ENCODE results near the gene ETDA. TPM values are rescaled to one million over a fixed set of nuclear protein-coding genes. Genes with fewer than 3 reads are reported as not detected.
"Not testable (repeated sequence)": the region's sequence is repeated elsewhere in the genome, so short reads cannot be mapped to it uniquely, and the experiment has no call there.

The ETDA gene
- not detected for polyA plus RNA-seq (2013)

DNA sequence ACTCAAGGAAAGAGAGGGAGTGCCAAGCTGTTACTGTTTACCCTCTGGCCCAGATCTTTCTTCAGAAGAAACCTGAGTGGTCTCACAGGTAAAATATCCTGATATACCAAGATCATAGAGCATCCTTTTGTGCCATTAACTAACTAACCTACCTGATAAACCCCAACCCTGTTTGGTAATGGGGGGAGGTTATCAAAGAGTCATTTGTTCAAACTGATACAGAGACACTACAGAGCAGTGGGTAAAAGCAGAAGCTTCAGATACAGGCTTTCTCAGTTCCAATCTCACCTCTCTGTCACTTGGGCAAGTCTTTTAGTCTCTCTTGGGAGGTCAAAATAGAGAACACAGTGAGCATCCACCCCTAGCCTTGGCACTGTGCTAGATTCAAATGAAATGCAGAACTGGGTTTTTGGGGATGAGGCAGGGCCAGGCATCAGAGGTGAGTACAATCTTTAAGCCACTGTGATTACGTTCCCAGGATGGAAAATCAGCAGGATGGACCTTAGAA is at the start of gene ETDA:
Gene ETDA, plus strand, starts transcription at position 51 of the 508 bp plus-strand sequence. CDS start 1,216 bp downstream, outside the sequence.
- WGBS (ENCODE audit: insufficient coverage) = no CpG with 5 or more reads among the region's 1 CpG
- DNase-seq; CTCF ChIA-PET; H3K4me1 ChIP-seq (ENCODE audit: control extremely low read depth in 1 of 4, control insufficient read depth in 4 of 4, insufficient read depth in 4 of 4, low read length in 3 of 4); H3K9me3 ChIP-seq (ENCODE audit: control extremely low read depth in 1 of 5, control insufficient read depth in 4 of 5, insufficient read depth in 2 of 5, low read depth in 1 of 5, low read length in 4 of 5); H3K27ac ChIP-seq (ENCODE audit: insufficient read depth in 1 of 2, low read depth in 1 of 2, low read length in 2 of 2, poor library complexity in 1 of 2, severe bottlenecking in 2 of 2); H3K4me3 ChIP-seq (ENCODE audit: control insufficient read depth in 1 of 7, extremely low read depth in 1 of 7, insufficient read depth in 4 of 7, low read depth in 2 of 7, low read length in 6 of 7); POLR2A ChIA-PET; H3K27me3 ChIP-seq (replicated peaks in 2 of 5; ENCODE audit: control insufficient read depth in 4 of 5, insufficient read depth in 5 of 5, low read length in 4 of 5); H3K36me3 ChIP-seq (ENCODE audit: control insufficient read depth in 4 of 4, insufficient read depth in 4 of 4, low read length in 3 of 4): not testable (repeated sequence)

GRCh38 chrX:135206427-135206826 is 45.4 kb upstream of the ETDA start:
- H3K9me3 ChIP-seq (ENCODE audit: control extremely low read depth in 1 of 5, control insufficient read depth in 4 of 5, insufficient read depth in 2 of 5, low read depth in 1 of 5, low read length in 4 of 5); H3K36me3 ChIP-seq (ENCODE audit: control insufficient read depth in 4 of 4, insufficient read depth in 4 of 4, low read length in 3 of 4); H3K4me3 ChIP-seq (ENCODE audit: control insufficient read depth in 1 of 7, extremely low read depth in 1 of 7, insufficient read depth in 4 of 7, low read depth in 2 of 7, low read length in 6 of 7); POLR2A ChIA-PET; H3K27ac ChIP-seq (ENCODE audit: insufficient read depth in 1 of 2, low read depth in 1 of 2, low read length in 2 of 2, poor library complexity in 1 of 2, severe bottlenecking in 2 of 2); DNase-seq; H3K27me3 ChIP-seq (replicated peaks in 2 of 5; ENCODE audit: control insufficient read depth in 4 of 5, insufficient read depth in 5 of 5, low read length in 4 of 5); H3K4me1 ChIP-seq (ENCODE audit: control extremely low read depth in 1 of 4, control insufficient read depth in 4 of 4, insufficient read depth in 4 of 4, low read length in 3 of 4); CTCF ChIA-PET: not testable (repeated sequence)
- WGBS (ENCODE audit: insufficient coverage) = 41% methylated on average over 10 of the region's 11 CpGs

- ChIA-PET POLR2A (no interaction called here), CTCF (no interaction called here)
- WGBS (ENCODE audit: insufficient coverage) = 90% methylated on average over 7 of the region's 8 CpGs
- no peak for DNase-seq
- peaks cover 0 to 4% (median 0%) of the 10 kb centered on the region in 5 experiments for H3K27me3 ChIP-seq (replicated peaks in 2 of 5; ENCODE audit: control insufficient read depth in 4 of 5, insufficient read depth in 5 of 5, low read length in 4 of 5)
- H3K4me1 ChIP-seq (ENCODE audit: control extremely low read depth in 1 of 4, control insufficient read depth in 4 of 4, insufficient read depth in 4 of 4, low read length in 3 of 4) = no peaks in the 10 kb centered on the region
- no peak overlapping the region for H3K27ac ChIP-seq (ENCODE audit: insufficient read depth in 1 of 2, low read depth in 1 of 2, low read length in 2 of 2, poor library complexity in 1 of 2, severe bottlenecking in 2 of 2)
- H3K9me3 ChIP-seq (ENCODE audit: control extremely low read depth in 1 of 5, control insufficient read depth in 4 of 5, insufficient read depth in 2 of 5, low read depth in 1 of 5, low read length in 4 of 5) = no peaks in the 10 kb centered on the region
- no peaks in the 10 kb centered on the region for H3K36me3 ChIP-seq (ENCODE audit: control insufficient read depth in 4 of 4, insufficient read depth in 4 of 4, low read length in 3 of 4)
- H3K4me3 ChIP-seq (ENCODE audit: control insufficient read depth in 1 of 7, extremely low read depth in 1 of 7, insufficient read depth in 4 of 7, low read depth in 2 of 7, low read length in 6 of 7) = no peak overlapping the region
Measured at GRCh38 chrX:135213200-135213844, 38.5 kb upstream of the ETDA start.

GRCh38 chrX:135245989-135246388 is 5.9 kb upstream of the ETDA start:
- POLR2A ChIA-PET; H3K27ac ChIP-seq (ENCODE audit: insufficient read depth in 1 of 2, low read depth in 1 of 2, low read length in 2 of 2, poor library complexity in 1 of 2, severe bottlenecking in 2 of 2); H3K27me3 ChIP-seq (replicated peaks in 2 of 5; ENCODE audit: control insufficient read depth in 4 of 5, insufficient read depth in 5 of 5, low read length in 4 of 5); DNase-seq; CTCF ChIA-PET; H3K36me3 ChIP-seq (ENCODE audit: control insufficient read depth in 4 of 4, insufficient read depth in 4 of 4, low read length in 3 of 4); H3K9me3 ChIP-seq (ENCODE audit: control extremely low read depth in 1 of 5, control insufficient read depth in 4 of 5, insufficient read depth in 2 of 5, low read depth in 1 of 5, low read length in 4 of 5); H3K4me1 ChIP-seq (ENCODE audit: control extremely low read depth in 1 of 4, control insufficient read depth in 4 of 4, insufficient read depth in 4 of 4, low read length in 3 of 4); H3K4me3 ChIP-seq (ENCODE audit: control insufficient read depth in 1 of 7, extremely low read depth in 1 of 7, insufficient read depth in 4 of 7, low read depth in 2 of 7, low read length in 6 of 7): not testable (repeated sequence)
- no CpG with 5 or more reads among the region's 6 CpGs for WGBS (ENCODE audit: insufficient coverage)

- H3K27me3 ChIP-seq (replicated peaks in 2 of 5; ENCODE audit: control insufficient read depth in 4 of 5, insufficient read depth in 5 of 5, low read length in 4 of 5); H3K9me3 ChIP-seq (ENCODE audit: control extremely low read depth in 1 of 5, control insufficient read depth in 4 of 5, insufficient read depth in 2 of 5, low read depth in 1 of 5, low read length in 4 of 5); POLR2A ChIA-PET; CTCF ChIA-PET; H3K27ac ChIP-seq (ENCODE audit: insufficient read depth in 1 of 2, low read depth in 1 of 2, low read length in 2 of 2, poor library complexity in 1 of 2, severe bottlenecking in 2 of 2); DNase-seq; H3K36me3 ChIP-seq (ENCODE audit: control insufficient read depth in 4 of 4, insufficient read depth in 4 of 4, low read length in 3 of 4); H3K4me3 ChIP-seq (ENCODE audit: control insufficient read depth in 1 of 7, extremely low read depth in 1 of 7, insufficient read depth in 4 of 7, low read depth in 2 of 7, low read length in 6 of 7); H3K4me1 ChIP-seq (ENCODE audit: control extremely low read depth in 1 of 4, control insufficient read depth in 4 of 4, insufficient read depth in 4 of 4, low read length in 3 of 4): not testable (repeated sequence)
- 69% methylated on average over 5 of the region's 8 CpGs for WGBS (ENCODE audit: insufficient coverage)
Measured at GRCh38 chrX:135256087-135256684, 4.3 kb downstream of the ETDA start.

DNA sequence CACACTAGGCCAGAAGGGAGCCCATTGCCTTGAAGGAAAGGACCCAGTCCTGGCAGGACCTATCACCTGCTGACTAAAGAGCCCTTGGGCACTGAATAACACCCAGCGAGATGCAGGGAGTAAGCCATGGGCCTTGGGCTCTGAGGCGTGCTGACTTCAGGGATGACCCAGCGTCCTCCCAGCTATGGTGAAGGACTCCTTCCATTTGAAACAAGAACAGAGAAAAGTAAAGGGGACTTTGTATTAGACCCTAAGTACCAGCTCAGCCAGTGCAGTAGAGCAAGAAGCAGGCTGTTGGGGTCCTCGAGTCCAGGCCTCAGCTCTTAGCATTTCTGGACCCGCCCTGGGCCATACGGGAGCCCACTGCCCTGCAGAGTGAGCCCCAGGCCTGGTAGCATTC is 5.1 kb downstream of the ETDA start:
- WGBS (ENCODE audit: insufficient coverage) = 96% methylated on average over 6 of the region's 6 CpGs
- H3K27ac ChIP-seq (ENCODE audit: insufficient read depth in 1 of 2, low read depth in 1 of 2, low read length in 2 of 2, poor library complexity in 1 of 2, severe bottlenecking in 2 of 2) = no peak overlapping the region
- POLR2A ChIA-PET = no interaction called here

GRCh38 chrX:135257469-135257868 is 5.6 kb downstream of the ETDA start:
- no peak for DNase-seq
- WGBS (ENCODE audit: insufficient coverage) = 95% methylated on average over 4 of the region's 6 CpGs
- Histone ChIP-seq H3K9me3 (ENCODE audit: control extremely low read depth in 1 of 5, control insufficient read depth in 4 of 5, insufficient read depth in 2 of 5, low read depth in 1 of 5, low read length in 4 of 5) (no peaks in the 10 kb centered on the region), H3K4me3 (ENCODE audit: control insufficient read depth in 1 of 7, extremely low read depth in 1 of 7, insufficient read depth in 4 of 7, low read depth in 2 of 7, low read length in 6 of 7) (no peak overlapping the region), H3K27ac (ENCODE audit: insufficient read depth in 1 of 2, low read depth in 1 of 2, low read length in 2 of 2, poor library complexity in 1 of 2, severe bottlenecking in 2 of 2) (no peak overlapping the region), H3K4me1 (ENCODE audit: control extremely low read depth in 1 of 4, control insufficient read depth in 4 of 4, insufficient read depth in 4 of 4, low read length in 3 of 4) (no peaks in the 10 kb centered on the region), H3K36me3 (ENCODE audit: control insufficient read depth in 4 of 4, insufficient read depth in 4 of 4, low read length in 3 of 4) (no peaks in the 10 kb centered on the region), H3K27me3 (replicated peaks in 2 of 5; ENCODE audit: control insufficient read depth in 4 of 5, insufficient read depth in 5 of 5, low read length in 4 of 5) (no peaks in the 10 kb centered on the region)
- CTCF ChIA-PET = no interaction called here
- POLR2A ChIA-PET = no interaction called here

More for the DNA sequence above, 5.1 kb downstream of the ETDA start:
- CTCF ChIA-PET = no interaction called here
- H3K4me3 ChIP-seq (ENCODE audit: control insufficient read depth in 1 of 7, extremely low read depth in 1 of 7, insufficient read depth in 4 of 7, low read depth in 2 of 7, low read length in 6 of 7) = no peak overlapping the region
- no peaks in the 10 kb centered on the region for H3K4me1 ChIP-seq (ENCODE audit: control extremely low read depth in 1 of 4, control insufficient read depth in 4 of 4, insufficient read depth in 4 of 4, low read length in 3 of 4)
- H3K36me3 ChIP-seq (ENCODE audit: control insufficient read depth in 4 of 4, insufficient read depth in 4 of 4, low read length in 3 of 4) = no peaks in the 10 kb centered on the region
- DNase-seq = no peak
- H3K27me3 ChIP-seq (replicated peaks in 2 of 5; ENCODE audit: control insufficient read depth in 4 of 5, insufficient read depth in 5 of 5, low read length in 4 of 5) = no peaks in the 10 kb centered on the region
- H3K9me3 ChIP-seq (ENCODE audit: control extremely low read depth in 1 of 5, control insufficient read depth in 4 of 5, insufficient read depth in 2 of 5, low read depth in 1 of 5, low read length in 4 of 5) = no peaks in the 10 kb centered on the region
